GM18861 (cell line): ENCODE data around the gene SLC25A14.
A peak's percentile ranks its signal among the peaks of the same experiment; 100 is the strongest.
"Not testable (repeated sequence)": the region's sequence is repeated elsewhere in the genome, so short reads cannot be mapped to it uniquely, and the experiment has no call there.

Experiments used
- ATAC-seq: cut with Tn5 transposase; IDR thresholded peaks from one replicate; pipeline ENCODE4 v1.9.1; 2021; ENCODE audit not compliant: unreplicated experiment

Gene SLC25A14, protein sequence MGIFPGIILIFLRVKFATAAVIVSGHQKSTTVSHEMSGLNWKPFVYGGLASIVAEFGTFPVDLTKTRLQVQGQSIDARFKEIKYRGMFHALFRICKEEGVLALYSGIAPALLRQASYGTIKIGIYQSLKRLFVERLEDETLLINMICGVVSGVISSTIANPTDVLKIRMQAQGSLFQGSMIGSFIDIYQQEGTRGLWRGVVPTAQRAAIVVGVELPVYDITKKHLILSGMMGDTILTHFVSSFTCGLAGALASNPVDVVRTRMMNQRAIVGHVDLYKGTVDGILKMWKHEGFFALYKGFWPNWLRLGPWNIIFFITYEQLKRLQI

DNA sequence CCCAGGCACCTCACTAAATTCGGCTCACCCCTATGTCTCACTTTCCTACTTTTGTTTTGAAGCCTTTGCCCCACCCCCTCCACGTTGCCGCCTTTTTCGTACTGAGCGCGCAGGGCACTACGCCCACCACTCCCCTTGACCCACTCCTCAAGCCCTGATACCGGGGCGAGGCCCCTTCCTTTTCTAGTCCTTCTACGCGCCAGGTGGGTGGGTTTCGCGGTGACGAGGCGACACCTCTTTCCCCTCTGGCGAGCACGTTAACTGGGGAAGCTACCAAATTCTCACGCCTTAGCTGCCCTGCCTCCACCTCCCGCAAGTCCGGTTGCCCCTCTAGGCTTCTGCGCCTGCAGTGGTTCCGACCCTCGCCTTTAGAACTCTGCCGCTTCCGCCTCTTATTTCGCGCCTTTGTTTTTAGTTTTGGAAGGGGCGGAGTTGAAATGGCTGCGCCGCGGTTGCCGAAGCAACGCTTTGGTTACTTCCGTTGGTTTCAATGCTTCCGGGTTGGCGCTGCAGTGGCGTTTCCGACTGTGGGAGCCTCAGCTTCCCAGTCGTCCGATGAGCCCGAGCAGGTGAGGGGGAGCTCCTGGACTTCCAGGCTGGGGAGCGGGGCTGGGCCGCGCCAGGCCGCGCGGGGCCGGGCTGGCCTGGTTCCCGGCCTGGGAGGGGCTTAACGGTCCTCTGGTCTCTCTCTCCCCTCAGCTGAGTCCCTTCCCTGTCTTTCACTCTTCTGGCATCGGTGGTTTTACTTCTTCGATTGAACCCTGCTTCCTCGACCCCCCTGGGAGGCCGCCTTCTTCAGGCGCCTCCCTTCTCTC, at the start of gene SLC25A14:
Gene SLC25A14, plus strand, starts transcription at position 512 of the 815 bp plus-strand sequence. CDS start 360 bp downstream, outside the sequence.
- peak; percentile 93 for ATAC-seq

DNA sequence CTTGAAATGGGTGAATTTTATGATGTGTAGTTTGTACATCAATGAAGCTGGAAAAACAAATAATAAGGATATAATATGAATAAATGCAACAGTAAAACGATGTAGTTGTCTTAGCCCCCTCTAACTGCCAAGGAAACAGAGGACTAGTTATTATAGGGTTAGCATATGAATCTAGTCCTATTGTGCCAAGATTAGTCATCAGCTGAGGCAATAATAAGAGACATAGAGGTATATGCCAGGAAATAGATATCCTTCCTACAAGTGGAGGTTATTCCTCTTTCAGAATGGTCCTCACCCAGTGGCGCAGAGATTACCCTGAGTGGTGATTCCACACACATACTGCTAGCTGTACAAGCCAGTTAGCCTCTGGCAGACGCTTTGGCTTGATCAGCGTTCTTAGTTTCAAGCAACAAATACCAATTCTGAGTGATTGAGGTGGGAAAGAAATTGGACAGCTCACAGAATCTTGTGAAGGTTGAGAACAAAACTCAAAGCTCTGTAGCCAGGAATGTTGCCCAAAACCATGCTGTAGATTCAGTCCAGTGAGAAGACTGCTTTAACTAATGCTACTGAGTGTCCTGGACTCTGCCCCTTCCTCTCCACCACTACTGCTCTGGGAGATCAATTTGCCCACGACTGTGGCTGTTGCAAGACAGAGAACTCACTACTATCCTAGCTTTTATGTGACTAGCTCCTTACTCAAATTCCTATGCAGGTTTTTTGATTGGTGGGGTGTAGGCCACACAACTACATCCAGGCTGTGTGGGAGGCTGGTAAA, 44.0 kb upstream of the SLC25A14 start:
- no peak for ATAC-seq

DNA sequence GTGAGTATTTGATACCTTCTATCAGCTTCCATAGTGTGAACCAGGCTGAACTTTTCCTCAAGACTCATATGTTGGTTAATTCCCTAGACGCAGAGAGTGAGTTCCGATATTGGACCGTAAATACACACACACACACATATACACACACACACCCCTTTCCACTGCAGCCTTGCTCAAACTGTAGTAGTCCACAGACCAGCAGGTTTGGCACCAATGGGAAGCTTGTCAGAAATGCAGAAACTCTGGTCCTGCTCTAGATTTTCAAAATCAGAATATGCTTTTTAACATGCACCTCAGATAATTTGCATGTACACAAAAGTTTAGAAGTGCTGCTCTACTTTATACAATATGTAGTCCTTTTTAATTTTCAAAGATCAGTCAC, 43.4 kb upstream of the SLC25A14 start:
- no peak for ATAC-seq

DNA sequence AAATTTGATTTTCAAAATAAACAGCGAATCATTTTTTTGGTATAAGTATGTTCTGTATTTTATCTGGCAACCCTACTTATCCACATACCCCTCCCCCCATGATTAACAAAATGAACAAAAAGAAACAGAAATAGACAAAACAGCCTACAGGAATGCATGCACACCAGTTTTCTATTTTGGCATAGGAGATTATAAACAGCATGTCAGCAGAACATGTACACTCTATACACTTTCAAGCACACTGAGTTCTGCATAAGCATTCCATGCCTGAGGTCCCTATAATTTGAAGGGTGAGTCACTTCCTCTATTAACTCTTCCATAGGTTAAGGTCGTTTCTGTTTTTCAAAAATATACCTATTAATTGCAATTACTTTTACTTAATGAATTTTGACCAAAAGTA, 43.0 kb upstream of the SLC25A14 start:
- no peak for ATAC-seq

DNA sequence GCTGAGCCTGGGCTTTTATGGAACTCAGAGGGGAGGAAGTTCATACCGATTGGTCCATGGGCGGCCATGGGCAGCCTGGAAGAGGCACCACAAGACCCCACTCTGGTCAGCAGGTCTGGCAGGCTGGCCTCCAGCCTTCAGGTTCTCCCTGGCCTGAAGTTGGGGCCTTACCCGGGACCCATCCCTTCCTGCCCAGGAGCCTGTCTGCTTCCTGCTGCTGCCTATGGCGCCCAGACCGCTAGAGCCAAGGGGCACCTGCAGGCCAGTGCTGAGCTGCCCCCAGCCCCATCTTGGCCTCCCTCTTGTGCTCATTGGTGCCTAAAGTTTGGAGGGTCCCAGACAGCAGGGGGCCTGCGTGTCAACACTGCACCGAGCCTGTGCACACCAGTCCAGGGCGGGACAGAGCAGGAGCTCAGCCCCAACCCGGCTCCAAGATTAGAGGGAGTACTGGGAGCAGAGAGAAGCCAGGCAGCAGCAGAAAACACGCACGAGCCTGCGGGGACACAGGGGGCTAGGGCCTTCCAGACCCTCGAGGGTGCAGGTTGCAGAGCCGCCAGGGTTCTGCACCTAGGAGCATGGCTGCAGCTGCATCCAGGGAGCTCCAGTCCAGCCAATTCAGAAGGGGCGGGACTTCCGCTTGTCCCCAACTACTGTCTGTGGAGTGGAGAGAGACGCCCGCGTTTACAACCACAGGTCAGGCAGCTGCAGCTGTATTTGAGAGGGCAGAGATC, 40.3 kb upstream of the SLC25A14 start:
- ATAC-seq = no peak

DNA sequence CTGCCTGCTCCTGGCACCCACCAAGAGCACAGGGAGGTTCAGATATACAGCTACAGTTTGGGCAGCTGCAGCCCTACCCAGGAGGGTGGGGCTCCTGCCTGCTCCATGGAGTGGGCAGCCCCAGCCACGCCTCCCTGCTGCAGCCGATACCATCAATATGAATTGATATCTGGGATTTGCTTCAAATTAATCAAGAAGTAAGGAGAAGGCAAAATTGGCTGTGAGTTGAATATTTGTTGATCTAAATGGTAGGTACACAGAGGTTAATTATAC, 39.8 kb upstream of the SLC25A14 start:
- no peak for ATAC-seq

DNA sequence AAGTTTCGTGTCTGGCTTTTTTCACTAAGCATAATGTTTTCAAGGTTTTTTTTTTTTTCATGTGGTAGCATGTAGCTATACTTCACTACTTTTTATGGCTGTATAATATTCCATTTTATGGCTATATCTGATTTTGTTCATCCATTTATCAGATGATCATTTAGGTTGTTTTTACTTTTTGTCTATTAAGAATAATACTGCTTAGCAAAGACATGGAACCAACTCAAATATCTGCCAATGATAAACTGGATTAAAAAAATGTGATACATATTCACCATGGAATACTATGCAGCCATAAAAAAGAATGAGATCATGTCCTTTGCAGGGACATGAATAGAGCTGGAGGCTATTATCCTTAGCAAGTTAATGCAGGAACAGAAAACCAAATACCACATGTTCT, 38.3 kb upstream of the SLC25A14 start:
- ATAC-seq = no peak

DNA sequence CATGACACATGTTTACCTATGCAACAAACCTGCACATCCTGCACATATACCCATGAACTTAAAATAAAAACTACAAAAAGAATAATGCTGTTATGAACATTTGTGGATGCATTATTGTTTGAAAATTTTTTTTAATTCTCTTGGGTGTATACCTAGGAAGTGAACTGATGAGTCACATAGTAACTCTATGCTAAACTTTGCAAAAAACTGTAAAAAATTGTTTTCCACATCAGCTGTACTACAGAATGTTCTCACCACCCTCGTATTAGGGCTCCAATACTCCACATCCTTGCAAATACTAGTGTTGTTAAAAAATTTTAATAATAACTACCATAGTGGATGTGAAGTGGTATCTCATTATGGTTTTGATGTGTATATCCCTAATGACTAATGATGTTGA, 37.7 kb upstream of the SLC25A14 start:
- no peak for ATAC-seq

DNA sequence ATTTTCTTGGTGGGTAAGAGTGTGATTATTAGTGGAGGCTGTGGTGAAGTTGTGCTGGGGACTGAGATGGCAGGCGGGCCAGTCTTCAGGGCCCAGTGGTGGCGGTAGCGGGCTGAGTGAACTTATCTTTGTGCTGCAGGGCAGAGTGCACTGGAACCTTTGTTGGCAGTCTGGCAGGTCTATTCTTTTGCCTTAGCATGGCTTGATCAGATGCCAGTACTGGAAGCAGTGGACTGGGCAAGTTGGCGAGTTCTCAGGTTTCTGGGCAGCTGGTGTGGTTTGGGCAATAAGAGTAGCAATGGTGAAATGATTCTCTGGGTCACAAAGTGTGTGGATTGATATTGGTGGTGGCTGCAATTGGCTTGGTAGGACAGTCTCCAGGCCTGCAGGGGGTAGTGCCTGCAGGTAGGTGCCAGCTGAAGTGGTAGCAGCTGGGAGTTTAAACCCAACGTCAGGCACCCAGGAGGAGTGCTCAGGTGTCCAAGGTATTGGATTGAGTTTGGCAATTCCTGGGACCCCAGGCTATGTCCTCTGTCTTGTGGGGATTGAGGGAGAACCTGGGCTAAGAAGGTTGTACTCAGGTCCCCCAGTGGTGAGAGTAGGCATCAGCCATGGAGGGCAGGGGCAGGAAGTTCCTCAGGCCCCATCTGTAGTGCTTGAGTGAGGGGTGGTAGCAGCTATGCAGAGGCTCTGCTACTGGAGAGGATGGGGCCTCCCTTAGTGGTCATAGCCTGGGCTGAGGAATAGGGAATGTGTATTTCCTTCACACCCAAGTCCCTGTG, 34.9 kb upstream of the SLC25A14 start:
- ATAC-seq = no peak

DNA sequence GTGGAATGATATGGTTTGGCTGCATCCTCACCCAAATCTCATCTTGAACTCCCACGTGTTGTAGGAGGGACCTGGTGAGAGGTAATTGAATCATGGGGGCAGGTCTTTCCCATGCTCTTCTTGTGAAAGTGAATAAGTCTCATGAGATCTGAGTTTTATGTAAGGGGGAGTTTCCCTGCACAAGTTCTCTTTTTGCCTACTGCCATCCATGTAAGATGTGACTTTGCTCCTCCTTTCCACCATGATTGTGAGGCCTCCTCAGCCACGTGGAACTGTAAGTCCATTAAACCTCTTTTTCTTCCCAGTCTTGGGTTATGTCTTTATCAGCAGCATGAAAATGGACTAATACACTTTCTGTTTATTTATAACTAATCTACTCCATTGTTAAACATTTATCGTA, 19.8 kb upstream of the SLC25A14 start:
- ATAC-seq = not testable (repeated sequence)

DNA sequence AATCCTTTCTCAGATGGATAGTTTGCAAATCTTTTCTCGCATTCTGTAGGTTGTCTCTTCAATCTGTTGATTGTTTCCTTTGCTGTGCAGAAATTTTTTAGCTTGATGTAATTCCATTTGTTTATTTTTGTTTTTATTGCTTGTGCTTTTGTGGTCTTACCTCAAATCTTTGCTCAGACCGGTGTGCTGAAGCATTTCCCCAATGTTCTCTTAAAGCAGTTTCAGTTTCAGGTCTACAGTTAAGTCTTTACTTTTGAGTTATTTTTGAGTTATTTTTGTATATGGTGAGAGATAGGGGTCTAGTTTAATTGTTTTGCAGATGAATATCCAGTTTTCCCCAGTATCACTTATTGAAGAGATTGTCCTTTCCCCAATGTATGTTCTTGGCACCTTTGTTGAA, 18.2 kb upstream of the SLC25A14 start:
- ATAC-seq = peak; percentile 80

DNA sequence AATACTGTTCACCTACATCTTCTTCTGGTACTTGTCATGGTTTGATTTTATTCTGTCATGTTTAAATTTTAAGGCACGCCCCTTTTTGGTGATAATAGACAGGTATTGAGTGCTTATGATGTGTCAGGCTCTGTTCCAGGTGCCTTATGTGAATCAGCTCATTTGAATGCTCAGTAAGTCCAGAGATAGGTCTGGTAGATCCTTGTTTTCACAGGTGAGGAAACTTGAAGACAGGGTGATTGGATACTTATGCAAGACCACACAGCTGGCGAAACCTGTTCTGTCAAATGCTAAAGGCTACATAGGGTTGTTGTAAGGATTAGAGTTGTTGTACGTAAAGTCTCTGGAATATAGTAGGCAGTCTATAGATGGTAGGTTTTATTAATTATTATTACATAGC, 9.6 kb upstream of the SLC25A14 start:
- ATAC-seq = no peak

DNA sequence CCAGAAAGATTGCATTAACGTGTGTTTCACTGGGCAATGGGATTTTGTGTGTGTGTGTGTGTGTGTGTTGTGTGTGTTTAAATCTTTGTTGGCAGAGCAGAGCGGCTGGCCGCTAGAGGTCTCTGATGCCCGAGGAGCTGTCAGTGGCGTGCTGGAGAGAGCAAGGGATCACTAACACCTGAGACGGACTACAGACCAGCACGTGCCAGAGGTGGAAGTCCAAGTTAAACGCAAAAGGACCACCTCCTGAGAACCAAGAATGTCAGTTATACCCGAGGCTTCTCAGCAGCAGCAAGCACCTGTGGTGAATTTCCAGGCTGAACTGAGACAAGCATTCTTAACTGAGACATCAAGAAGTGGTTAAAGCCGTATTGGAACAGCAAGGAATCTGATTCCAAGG, 9.0 kb upstream of the SLC25A14 start:
- ATAC-seq = peak; percentile 77

DNA sequence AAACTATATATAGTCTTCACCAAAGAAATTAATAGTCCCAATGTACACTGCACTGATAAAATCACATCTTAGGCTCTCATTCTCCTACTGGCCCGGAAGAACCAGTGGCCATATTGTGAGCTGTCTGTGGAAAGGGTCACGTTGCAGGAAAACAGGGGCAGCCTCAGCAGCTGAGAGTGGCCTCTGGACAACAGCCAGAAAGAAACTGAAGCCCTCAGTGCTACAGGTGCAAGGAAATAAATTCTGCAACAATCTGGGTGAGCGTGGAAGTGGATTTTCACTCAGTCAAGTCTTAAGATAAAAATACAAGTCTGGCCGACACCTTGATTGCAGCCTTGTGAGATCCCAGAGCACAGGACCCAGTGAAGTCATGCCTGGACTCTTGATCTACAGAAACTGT, 3.2 kb upstream of the SLC25A14 start:
- no peak for ATAC-seq

DNA sequence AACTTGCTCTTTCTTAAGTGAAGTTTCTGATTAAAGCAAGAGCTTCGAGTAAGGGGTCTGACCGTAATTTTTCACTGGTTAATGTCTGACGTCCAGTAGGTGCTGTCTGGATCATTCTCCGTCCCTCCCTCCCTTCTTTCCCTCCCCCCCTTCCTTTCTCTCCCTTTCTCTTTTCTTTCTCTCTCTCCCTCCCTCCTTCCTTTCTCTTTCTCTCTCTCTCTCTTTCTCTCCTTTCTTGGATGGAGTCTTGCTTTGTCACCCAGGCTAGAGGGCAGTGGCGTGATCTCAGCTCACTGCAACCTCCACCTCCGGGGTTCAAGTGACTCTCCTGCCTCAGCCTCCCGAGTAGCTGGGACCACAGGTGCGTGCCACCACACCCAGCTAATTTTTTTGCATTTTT, 850 bp upstream of the SLC25A14 start:
- not testable (repeated sequence) for ATAC-seq

DNA sequence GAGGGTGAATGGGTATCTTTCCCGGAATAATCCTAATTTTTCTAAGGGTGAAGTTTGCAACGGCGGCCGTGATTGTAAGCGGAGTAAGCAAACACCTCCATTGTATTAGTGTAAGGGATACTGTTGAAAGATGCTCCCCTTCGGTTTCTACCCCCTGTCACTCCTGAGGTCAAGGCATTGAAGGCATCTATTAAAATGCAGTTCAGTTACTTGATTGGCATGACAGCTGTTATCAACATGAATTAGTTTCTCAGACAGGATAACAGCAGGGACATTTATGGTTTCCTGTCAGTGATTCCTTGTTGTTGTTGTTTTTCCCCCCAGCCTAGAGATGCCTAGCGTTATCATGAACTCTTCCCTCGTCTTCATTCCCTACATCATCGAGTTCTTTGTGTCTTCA, 552 bp downstream of the SLC25A14 start:
- no peak for ATAC-seq

DNA sequence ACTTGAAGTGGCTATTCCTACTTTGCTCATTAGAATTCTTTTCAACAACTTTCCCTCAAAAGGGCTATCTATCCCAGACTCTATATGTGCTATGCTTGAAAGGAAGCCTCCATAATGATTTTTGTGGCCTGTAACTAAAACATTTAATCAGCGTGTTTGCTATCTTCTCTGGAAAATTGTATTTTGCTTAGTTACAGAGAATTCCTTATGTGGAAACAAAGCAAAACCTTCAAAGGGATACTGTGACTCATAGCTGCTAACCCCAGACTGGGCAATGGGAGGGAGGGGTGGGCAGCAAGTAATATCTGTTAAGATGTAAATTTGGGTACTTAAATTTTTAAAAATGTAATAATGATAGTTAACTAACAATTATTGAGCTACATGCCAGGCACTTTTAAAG, 3.7 kb downstream of the SLC25A14 start:
- ATAC-seq = no peak

DNA sequence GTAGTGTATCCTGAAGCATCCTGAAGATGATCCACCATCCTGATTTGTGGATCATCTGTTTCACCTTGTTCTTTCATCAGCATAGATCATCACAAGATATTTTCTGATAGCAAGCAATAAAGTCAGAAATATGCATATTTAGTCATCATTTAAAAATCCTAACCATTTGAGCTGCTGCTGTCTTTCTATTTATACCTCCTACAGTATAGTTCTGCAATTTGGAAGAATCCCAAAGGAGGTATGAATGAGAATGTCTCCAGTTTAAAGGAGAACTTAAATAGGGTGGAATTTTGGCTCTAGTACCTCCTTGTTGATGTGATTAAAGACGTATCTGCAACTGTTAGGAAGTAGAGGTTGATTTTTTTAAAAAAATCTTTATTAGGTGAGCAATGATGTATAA, 7.6 kb downstream of the SLC25A14 start:
- no peak for ATAC-seq

DNA sequence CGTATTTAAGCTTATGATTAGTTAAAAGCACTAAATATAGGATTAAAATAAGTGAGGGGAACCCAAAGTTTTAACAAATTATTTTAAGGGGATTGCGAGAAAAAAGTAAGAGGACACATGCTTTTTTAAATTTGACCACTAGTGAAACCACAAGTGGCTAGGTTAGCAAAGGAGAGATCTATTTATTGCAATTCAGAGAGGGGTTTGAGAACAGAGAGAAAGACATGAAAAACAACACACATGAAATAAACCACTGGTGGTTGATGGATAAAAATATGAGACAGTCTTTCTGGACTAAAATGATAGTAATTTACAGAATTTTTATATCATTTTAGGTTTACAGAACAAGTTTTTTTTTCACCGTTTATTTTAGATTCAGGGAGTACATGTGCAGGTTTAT, 11.8 kb downstream of the SLC25A14 start:
- ATAC-seq = no peak

DNA sequence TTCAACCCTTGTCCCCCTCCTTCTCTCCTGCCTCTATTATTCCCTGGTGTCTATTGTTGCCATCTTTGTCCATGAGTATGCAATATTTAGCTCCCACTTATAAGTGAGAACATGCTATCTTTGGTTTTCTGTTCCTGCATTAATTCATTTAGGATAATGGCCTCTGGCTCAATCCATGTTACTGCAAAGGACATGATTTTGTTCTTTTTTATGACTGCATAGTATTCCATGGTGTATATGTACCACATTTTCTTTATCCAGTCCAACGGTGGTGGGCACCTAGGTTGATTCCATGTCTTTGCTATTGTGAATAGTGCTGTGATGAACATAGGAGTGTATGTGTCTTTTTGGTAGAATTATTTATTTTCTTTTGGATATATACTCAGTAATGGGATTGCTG, 12.3 kb downstream of the SLC25A14 start:
- not testable (repeated sequence) for ATAC-seq
